ENCODE measurements around the gene CD300E. TPM values are rescaled to one million over a fixed set of nuclear protein-coding genes. Genes with fewer than 3 reads are reported as not detected.

CD300E gene
- total RNA-seq (1 to 10 TPM; 2.8 to 4.3 TPM), polyA plus RNA-seq (under 1 TPM in 1 of 2 donors, not detected in 1; 0.18 TPM)
- long read RNA-seq, donor 1, partial matches to known transcripts: 0 of 2 reads
- long read RNA-seq, donor 1, other reads (novel, unspliced or antisense): 1 of 2 reads
- long read RNA-seq, donor 2, partial matches to known transcripts: 0 of 3 reads
- long read RNA-seq, donor 2, other reads (novel, unspliced or antisense): 0 of 3 reads

- Histone ChIP-seq H3K9me3 (ENCODE audit: control insufficient read depth, low read length) (peaks cover 4% of the 10 kb centered on the region), H3K27ac (ENCODE audit: low read depth in 1 of 2, low read length in 2 of 2) (no peak within 1 kb of the TSS), H3K27me3 (ENCODE audit: control insufficient read depth in 1 of 2, insufficient read depth in 2 of 2, low read length in 1 of 2) (peaks cover 0 to 4% of the 10 kb centered on the region in 2 donors), H3K4me3 (ENCODE audit: low read length in 2 of 2) (no peak within 1 kb of the TSS), H3K4me1 (ENCODE audit: control insufficient read depth in 1 of 2, insufficient read depth in 2 of 2, low read length in 2 of 2) (no peaks in the 10 kb centered on the region), H3K36me3 (ENCODE audit: control insufficient read depth in 1 of 2, insufficient read depth in 2 of 2, low read length in 1 of 2) (no peaks in the 10 kb centered on the region)
- WGBS, 2 donors: 70 to 73% methylated on average over 5 of the region's 5 CpGs
- intact Hi-C loops (cut with DNase I): no loop called here
- DNase-seq: no peak
- ATAC-seq (ENCODE audit: low FRiP score): no peak
These were observed at the start of gene CD300E for GRCh38 chr17:74623693-74624093. TSS of gene CD300E (minus strand) at chr17:74623738. CDS start at chr17:74623621, 117 bp downstream.

DNA sequence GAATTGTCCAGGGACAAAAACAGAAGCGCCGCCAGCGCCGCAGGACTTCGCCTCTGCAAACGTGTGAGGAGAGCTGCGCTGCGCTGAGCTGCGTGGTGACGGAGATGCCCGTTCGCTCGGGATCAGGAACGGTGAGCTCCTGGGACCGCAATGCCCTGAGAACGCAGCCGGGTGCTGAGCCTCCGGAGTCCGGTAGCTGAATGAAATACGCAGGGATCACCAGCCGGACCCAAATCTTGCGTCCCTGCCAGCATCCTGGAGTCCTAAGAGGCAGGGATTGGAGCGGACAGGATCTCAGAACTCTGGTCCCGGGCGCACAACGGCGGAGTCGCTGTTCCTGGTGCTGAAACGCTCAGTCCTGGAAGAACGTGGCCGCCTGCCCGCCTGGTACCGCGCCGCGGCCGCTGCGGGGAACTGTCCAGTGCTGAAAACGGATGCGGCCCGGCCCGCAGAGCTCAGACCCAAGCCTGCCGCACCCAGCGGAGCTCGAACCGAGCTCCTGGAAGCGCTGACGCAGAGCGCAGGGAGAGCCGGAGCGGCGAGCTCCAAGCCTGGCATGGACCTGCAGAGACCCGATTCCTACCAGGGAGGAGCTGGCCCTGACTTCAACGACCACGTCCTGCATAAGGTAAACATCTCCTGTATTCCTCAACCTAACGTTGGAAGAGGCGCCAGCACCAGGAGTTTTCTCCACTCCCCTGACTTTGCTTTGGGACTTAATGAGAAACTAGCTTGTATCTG is 47.7 kb upstream of the CD300E start:
- 8 to 9% methylated on average over 51 to 57 of the region's 57 CpGs for WGBS, 2 donors
- peak; percentile 88 for ATAC-seq (ENCODE audit: low FRiP score)
- Histone ChIP-seq H3K27me3 (ENCODE audit: control insufficient read depth in 1 of 2, insufficient read depth in 2 of 2, low read length in 1 of 2) (no peaks in the 10 kb centered on the region), H3K4me1 (ENCODE audit: control insufficient read depth in 1 of 2, insufficient read depth in 2 of 2, low read length in 2 of 2) (no peaks in the 10 kb centered on the region), H3K9me3 (ENCODE audit: control insufficient read depth, low read length) (no peaks in the 10 kb centered on the region), H3K36me3 (ENCODE audit: control insufficient read depth in 1 of 2, insufficient read depth in 2 of 2, low read length in 1 of 2) (no peaks in the 10 kb centered on the region), H3K4me3 (ENCODE audit: low read length in 2 of 2) (no peak overlapping the region), H3K27ac (ENCODE audit: low read depth in 1 of 2, low read length in 2 of 2) (no peak overlapping the region)
- peak; percentile 84 to 91 for DNase-seq
- intact Hi-C loops (cut with DNase I): no loop called here

DNA sequence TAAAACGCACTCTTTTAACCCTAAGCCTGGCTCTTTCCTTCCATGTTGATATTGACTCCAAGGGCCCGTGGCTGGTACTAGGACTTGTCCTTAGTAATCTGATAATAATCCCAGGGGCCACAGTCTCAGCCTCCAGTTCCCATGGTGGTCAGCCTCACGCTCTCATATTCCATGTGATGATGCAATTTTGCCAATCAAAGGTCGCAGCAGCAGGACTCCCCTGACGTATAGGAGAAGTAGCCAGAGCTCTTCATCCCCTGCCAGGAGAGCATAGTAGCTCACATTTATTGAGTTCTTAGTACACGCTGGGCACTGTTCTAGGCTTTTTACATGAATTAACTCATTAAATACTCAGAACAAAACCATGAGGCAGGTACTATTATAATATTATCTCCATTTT is 46.8 kb upstream of the CD300E start:
- intact Hi-C loops (cut with DNase I): no loop called here
- Histone ChIP-seq H3K27me3 (ENCODE audit: control insufficient read depth in 1 of 2, insufficient read depth in 2 of 2, low read length in 1 of 2) (no peaks in the 10 kb centered on the region), H3K27ac (ENCODE audit: low read depth in 1 of 2, low read length in 2 of 2) (no peak overlapping the region), H3K4me3 (ENCODE audit: low read length in 2 of 2) (no peak overlapping the region), H3K36me3 (ENCODE audit: control insufficient read depth in 1 of 2, insufficient read depth in 2 of 2, low read length in 1 of 2) (no peaks in the 10 kb centered on the region), H3K4me1 (ENCODE audit: control insufficient read depth in 1 of 2, insufficient read depth in 2 of 2, low read length in 2 of 2) (no peaks in the 10 kb centered on the region), H3K9me3 (ENCODE audit: control insufficient read depth, low read length) (no peaks in the 10 kb centered on the region)
- DNase-seq (no peak), ATAC-seq (ENCODE audit: low FRiP score) (no peak)
- 76 to 77% methylated on average over 6 of the region's 6 CpGs for WGBS, 2 donors

DNA sequence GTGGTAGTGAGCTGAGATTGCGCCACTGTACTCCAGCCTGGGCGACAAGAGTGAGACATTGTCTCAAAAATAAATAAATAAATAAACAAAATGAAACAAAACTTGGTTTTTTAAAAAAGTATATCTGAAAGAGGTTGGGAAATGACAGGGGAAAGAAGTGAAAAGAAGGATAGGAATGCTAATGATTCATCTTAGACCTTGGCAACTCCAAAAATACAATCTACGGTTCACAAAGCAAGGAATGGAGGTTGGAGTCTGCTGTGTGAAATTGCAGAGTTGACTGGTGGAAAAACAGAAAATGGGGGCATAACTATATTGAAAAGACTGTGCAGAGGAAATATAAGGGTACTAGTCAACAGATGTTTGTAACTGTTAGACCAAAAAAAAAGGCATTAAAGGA is 40.0 kb upstream of the CD300E start:
- no peak for ATAC-seq (ENCODE audit: low FRiP score)
- Histone ChIP-seq H3K4me1 (ENCODE audit: control insufficient read depth in 1 of 2, insufficient read depth in 2 of 2, low read length in 2 of 2) (no peaks in the 10 kb centered on the region), H3K9me3 (ENCODE audit: control insufficient read depth, low read length) (no peaks in the 10 kb centered on the region), H3K4me3 (ENCODE audit: low read length in 2 of 2) (no peak overlapping the region), H3K27me3 (ENCODE audit: control insufficient read depth in 1 of 2, insufficient read depth in 2 of 2, low read length in 1 of 2) (no peaks in the 10 kb centered on the region), H3K27ac (ENCODE audit: low read depth in 1 of 2, low read length in 2 of 2) (no peak overlapping the region), H3K36me3 (ENCODE audit: control insufficient read depth in 1 of 2, insufficient read depth in 2 of 2, low read length in 1 of 2) (no peaks in the 10 kb centered on the region)
- WGBS, 2 donors: 78 to 82% methylated on average over 3 of the region's 3 CpGs
- intact Hi-C loops (cut with DNase I): no loop called here
- no peak for DNase-seq

DNA sequence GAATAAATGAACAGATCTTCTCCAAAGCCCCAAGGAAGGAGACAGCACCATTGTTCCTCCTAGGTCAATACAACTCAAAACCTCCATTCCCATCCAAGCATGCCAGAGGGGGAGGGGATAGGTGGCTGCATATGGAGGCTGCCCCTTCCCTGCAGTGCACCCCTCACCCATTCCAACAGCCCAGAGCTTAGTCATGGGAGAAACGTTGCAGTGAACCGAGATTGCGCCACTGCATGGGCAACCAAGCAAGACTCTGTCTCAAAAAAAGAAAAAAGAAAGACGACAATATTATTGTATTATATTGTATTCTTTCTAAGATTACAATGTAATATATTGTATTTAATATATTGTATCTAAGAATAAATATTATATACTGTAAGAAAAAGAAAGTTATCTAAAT is 36.4 kb upstream of the CD300E start:
- intact Hi-C loops (cut with DNase I): no loop called here
- Histone ChIP-seq H3K27ac (ENCODE audit: low read depth in 1 of 2, low read length in 2 of 2) (no peak overlapping the region), H3K4me1 (ENCODE audit: control insufficient read depth in 1 of 2, insufficient read depth in 2 of 2, low read length in 2 of 2) (no peaks in the 10 kb centered on the region), H3K27me3 (ENCODE audit: control insufficient read depth in 1 of 2, insufficient read depth in 2 of 2, low read length in 1 of 2) (no peaks in the 10 kb centered on the region), H3K36me3 (ENCODE audit: control insufficient read depth in 1 of 2, insufficient read depth in 2 of 2, low read length in 1 of 2) (no peaks in the 10 kb centered on the region), H3K9me3 (ENCODE audit: control insufficient read depth, low read length) (no peaks in the 10 kb centered on the region), H3K4me3 (ENCODE audit: low read length in 2 of 2) (no peak overlapping the region)
- DNase-seq (no peak), ATAC-seq (ENCODE audit: low FRiP score) (no peak)
- WGBS, 2 donors: 65 to 66% methylated on average over 4 of the region's 4 CpGs

- intact Hi-C loops (cut with DNase I): no loop called here
- Histone ChIP-seq H3K27ac (ENCODE audit: low read depth in 1 of 2, low read length in 2 of 2) (no peak overlapping the region), H3K36me3 (ENCODE audit: control insufficient read depth in 1 of 2, insufficient read depth in 2 of 2, low read length in 1 of 2) (no peaks in the 10 kb centered on the region), H3K4me1 (ENCODE audit: control insufficient read depth in 1 of 2, insufficient read depth in 2 of 2, low read length in 2 of 2) (no peaks in the 10 kb centered on the region), H3K9me3 (ENCODE audit: control insufficient read depth, low read length) (no peaks in the 10 kb centered on the region), H3K27me3 (ENCODE audit: control insufficient read depth in 1 of 2, insufficient read depth in 2 of 2, low read length in 1 of 2) (no peaks in the 10 kb centered on the region), H3K4me3 (ENCODE audit: low read length in 2 of 2) (no peak overlapping the region)
- no peak for ATAC-seq (ENCODE audit: low FRiP score)
- 79 to 83% methylated on average over 6 of the region's 6 CpGs for WGBS, 2 donors
- DNase-seq: no peak
These were observed 35.1 kb upstream of the CD300E start for GRCh38 chr17:74658620-74659019.

- DNase-seq (no peak), ATAC-seq (ENCODE audit: low FRiP score) (no peak)
- Histone ChIP-seq H3K36me3 (ENCODE audit: control insufficient read depth in 1 of 2, insufficient read depth in 2 of 2, low read length in 1 of 2) (no peaks in the 10 kb centered on the region), H3K27me3 (ENCODE audit: control insufficient read depth in 1 of 2, insufficient read depth in 2 of 2, low read length in 1 of 2) (no peaks in the 10 kb centered on the region), H3K4me3 (ENCODE audit: low read length in 2 of 2) (no peak overlapping the region), H3K4me1 (ENCODE audit: control insufficient read depth in 1 of 2, insufficient read depth in 2 of 2, low read length in 2 of 2) (no peaks in the 10 kb centered on the region), H3K9me3 (ENCODE audit: control insufficient read depth, low read length) (no peaks in the 10 kb centered on the region), H3K27ac (ENCODE audit: low read depth in 1 of 2, low read length in 2 of 2) (no peak overlapping the region)
- intact Hi-C loops (cut with DNase I): no loop called here
- WGBS, 2 donors: 51 to 53% methylated on average over 5 of the region's 5 CpGs
These were observed 31.2 kb upstream of the CD300E start for GRCh38 chr17:74654742-74655141.

GRCh38 chr17:74652020-74652419 is 28.5 kb upstream of the CD300E start:
- H3K9me3 ChIP-seq (ENCODE audit: control insufficient read depth, low read length): no peaks in the 10 kb centered on the region
- 80 to 88% methylated on average over 3 of the region's 3 CpGs for WGBS, 2 donors
- no peaks in the 10 kb centered on the region for H3K36me3 ChIP-seq (ENCODE audit: control insufficient read depth in 1 of 2, insufficient read depth in 2 of 2, low read length in 1 of 2)
- DNase-seq: no peak
- ATAC-seq (ENCODE audit: low FRiP score): no peak
- no peaks in the 10 kb centered on the region for H3K27me3 ChIP-seq (ENCODE audit: control insufficient read depth in 1 of 2, insufficient read depth in 2 of 2, low read length in 1 of 2)
- no peak overlapping the region for H3K27ac ChIP-seq (ENCODE audit: low read depth in 1 of 2, low read length in 2 of 2)
- H3K4me3 ChIP-seq (ENCODE audit: low read length in 2 of 2): no peak overlapping the region
- no peaks in the 10 kb centered on the region for H3K4me1 ChIP-seq (ENCODE audit: control insufficient read depth in 1 of 2, insufficient read depth in 2 of 2, low read length in 2 of 2)
- intact Hi-C loops (cut with DNase I): no loop called here

- no peak overlapping the region for H3K27ac ChIP-seq (ENCODE audit: low read depth in 1 of 2, low read length in 2 of 2)
- H3K4me3 ChIP-seq (ENCODE audit: low read length in 2 of 2): no peak overlapping the region
- H3K36me3 ChIP-seq (ENCODE audit: control insufficient read depth in 1 of 2, insufficient read depth in 2 of 2, low read length in 1 of 2): no peaks in the 10 kb centered on the region
- no peaks in the 10 kb centered on the region for H3K9me3 ChIP-seq (ENCODE audit: control insufficient read depth, low read length)
- DNase-seq (no peak), ATAC-seq (ENCODE audit: low FRiP score) (no peak)
- H3K4me1 ChIP-seq (ENCODE audit: control insufficient read depth in 1 of 2, insufficient read depth in 2 of 2, low read length in 2 of 2): no peaks in the 10 kb centered on the region
- intact Hi-C loops (cut with DNase I): no loop called here
- no peaks in the 10 kb centered on the region for H3K27me3 ChIP-seq (ENCODE audit: control insufficient read depth in 1 of 2, insufficient read depth in 2 of 2, low read length in 1 of 2)
- WGBS, 2 donors: 62 to 64% methylated on average over 6 of the region's 6 CpGs
These were observed 26.4 kb upstream of the CD300E start for GRCh38 chr17:74649909-74650308.
